Measurements from ENCODE around the gene COBL.
"Not testable (repeated sequence)": the region's sequence is repeated elsewhere in the genome, so short reads cannot be mapped to it uniquely, and the experiment has no call there.

The COBL gene

DNA sequence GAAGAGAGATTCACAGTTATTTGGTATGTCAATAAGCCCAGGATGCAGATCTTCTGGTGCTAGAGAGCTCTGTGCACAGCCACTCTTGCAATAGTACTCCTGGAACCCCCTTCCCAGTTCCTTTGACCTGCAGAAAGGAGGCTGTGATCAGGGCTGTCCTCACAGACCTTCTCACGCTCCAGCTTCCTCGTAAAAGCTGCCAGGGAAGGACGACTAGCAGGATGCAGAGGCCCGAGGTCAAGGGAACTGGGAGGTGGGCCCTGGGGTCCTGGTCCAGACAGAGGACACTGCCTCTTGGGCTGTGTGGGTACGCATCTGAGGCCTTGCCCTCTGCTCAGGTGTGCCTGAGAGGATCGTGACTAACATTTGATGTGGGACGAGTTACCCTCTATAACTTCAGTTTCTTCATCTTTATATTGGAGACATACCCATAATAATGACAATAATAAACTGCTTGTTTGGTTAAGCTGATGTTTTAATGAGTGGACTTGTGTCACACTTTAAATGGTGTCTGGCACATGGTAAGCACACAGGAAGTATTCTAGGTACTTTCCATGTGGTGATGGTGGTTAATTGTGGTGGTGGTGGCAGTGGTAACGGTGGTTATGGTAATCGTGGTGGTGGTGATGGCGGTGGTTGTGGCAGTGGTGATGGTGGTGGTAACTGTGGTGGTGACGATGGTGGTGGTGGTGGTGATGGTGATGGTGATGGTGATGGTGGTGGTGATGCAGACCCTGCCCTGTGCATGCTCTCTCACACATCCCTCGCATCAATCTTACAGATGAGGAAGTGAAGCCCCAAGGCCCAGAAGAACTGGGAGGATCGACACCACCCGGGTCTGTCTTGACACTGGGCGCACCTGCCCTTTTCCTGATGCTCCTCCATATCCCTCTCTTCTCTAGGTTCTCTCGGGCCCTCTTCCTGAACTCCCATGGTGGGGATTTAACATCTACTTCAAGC lies 298.8 kb downstream of the COBL start:
- DNase-seq (ENCODE audit: insufficient read length, low spot score) = no peak
- peak; percentile 89 for FAIRE-seq

DNA sequence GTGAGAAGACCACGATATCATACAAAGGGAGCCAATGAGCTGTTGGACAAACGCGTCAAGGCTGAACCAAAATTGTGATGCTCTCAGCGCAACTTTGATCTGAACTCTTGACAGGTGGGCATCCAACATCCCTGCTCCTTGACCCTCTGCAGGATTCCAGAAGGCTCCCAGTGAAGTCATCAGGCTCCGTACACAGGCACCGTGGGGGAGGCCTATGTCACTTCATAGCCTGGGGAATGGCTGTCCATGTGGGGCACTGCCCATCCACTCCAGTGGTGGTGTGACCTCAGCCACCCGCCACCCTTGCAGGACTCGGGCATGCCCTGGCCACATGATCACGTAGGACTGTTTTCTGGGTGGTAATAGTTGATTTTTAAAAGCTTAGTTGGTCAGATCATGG lies 300.1 kb downstream of the COBL start:
- no peak for DNase-seq (ENCODE audit: insufficient read length, low spot score)

DNA sequence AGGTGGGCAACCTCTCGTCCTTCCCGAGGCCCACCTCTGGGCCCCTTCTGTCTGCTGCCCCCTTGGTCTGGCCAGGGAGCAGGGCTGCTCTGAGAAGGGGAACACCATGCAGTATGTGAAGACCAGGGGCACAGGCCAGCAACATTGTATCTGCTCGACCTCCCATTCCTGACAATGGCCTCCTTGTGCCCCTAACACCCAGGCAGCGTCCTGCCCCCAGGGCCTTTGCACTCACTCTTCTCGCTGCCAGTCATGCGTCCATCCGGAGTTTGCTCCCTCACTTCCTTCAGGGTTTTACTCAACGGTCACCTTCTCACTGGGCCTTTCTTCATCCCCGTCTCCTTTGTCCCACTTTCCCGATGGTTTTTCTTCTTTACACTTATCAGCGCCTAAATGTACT lies 301.0 kb downstream of the COBL start:
- FAIRE-seq (no peak), DNase-seq (ENCODE audit: insufficient read length, low spot score) (no peak)

More for the DNA sequence above, 300.1 kb downstream of the COBL start:
- FAIRE-seq = no peak

DNA sequence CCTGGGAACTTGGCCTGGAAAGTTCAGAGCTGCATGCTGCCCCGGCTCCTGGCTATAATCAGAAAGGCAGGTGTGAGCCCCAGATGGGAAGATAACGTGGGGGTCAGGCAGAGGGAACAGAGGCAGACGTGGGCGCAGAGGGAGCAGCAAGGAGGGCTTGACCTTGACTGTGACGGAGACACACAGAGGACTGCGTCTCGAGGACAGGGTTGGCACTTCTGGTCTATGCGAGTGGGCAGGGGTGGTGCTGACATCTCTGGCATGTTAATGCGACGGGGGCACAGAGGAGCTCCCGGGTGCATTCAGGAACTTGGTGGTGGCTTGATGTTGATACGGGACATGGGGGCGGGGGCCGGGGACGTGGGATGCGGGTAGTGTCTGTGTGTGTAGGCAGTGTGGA lies 301.8 kb downstream of the COBL start:
- FAIRE-seq = no peak

DNA sequence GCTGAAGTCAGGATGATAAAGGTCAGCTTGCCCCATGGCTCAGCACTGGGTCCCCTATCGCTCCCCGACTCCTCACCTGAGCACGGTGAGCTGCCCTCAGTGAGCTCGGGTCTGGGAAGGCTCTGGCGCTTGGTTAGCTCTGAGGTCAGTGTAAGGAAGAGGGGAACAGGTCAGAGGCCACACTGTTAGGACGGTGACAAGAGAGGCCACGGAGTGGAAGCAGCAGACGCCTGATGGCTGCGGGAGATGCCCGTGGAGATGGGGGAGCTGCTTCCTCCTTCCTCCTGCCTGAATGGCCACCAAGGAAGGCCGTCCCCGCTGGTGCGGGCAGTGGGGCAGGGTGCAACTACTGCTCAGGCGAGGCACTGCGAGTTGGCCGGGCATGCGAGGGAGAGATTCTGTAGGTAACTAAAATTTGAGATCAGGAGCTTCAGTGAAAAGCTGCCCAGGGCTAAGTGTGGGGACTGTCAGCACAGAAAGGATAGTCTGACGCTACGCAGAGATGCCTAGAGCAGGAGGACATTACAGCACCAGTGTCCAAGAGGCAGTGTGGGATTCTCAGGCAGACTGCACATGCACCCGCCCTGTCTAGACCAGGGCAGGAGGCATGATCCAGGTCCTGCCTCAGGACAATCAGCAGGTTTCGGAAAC lies 302.6 kb downstream of the COBL start:
- FAIRE-seq (no peak), DNase-seq (ENCODE audit: insufficient read length, low spot score) (no peak)

More for the DNA sequence above, 301.8 kb downstream of the COBL start:
- no peak for DNase-seq (ENCODE audit: insufficient read length, low spot score)

DNA sequence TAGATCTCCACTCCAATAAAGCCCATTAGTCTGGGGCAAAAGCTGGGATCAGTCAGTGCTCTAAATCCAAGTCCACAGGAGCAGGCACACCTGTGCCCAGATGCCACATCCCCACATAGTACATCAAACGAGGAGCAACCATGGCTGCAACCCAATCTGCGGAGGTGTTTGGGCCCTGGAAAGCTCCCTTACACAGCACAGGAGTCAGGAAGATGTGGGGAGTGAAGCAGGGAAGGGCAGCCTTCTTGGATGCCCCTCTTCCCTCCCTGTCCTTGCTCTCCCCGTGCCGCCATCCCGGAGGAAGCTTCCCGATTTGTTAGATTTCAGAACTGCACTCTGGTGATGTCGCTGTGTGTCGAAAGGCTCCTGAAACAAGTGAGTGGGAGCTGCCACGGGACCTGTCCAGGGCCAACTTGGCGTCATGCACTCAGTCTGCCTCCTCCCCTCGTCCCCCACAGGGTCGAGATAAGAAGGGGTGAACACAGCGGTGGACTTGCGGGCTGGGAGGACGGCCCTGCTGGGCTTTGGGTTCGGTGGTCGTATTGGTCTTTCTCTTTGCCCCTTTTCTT lies 303.3 kb downstream of the COBL start:
- FAIRE-seq (no peak), DNase-seq (ENCODE audit: insufficient read length, low spot score) (no peak)

DNA sequence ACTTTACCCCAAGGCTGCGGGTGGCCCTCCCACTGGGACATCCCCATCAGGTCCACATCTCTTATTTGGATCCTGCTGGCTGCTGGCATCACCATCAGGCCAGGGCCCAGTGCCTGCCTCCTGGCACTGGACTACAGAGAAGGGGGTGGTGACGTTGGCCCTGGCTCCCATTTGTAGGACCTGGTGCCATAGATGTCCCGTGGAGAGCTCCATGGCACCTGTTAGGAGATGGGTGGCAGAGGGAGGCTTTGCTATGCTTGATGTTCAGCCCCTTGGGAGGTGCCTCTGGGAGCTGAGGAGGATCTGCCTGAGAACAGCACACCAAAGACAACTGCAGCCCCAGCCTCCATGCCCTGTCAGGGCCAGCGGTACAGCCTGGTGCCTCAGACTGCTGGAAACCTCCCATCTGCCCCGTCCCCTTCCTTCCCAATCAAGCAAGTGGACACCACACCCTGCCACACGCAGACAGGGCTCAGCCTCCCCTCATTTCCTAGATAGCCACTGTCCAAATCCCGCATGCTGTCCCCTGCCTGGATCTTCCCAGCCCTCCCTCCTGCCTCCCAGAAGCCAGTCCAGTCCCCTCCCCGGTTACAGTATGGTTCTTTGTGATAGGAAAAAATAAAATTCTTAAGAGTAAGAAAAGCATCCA lies 303.9 kb downstream of the COBL start:
- no peak for DNase-seq (ENCODE audit: insufficient read length, low spot score)
- no peak for FAIRE-seq

DNA sequence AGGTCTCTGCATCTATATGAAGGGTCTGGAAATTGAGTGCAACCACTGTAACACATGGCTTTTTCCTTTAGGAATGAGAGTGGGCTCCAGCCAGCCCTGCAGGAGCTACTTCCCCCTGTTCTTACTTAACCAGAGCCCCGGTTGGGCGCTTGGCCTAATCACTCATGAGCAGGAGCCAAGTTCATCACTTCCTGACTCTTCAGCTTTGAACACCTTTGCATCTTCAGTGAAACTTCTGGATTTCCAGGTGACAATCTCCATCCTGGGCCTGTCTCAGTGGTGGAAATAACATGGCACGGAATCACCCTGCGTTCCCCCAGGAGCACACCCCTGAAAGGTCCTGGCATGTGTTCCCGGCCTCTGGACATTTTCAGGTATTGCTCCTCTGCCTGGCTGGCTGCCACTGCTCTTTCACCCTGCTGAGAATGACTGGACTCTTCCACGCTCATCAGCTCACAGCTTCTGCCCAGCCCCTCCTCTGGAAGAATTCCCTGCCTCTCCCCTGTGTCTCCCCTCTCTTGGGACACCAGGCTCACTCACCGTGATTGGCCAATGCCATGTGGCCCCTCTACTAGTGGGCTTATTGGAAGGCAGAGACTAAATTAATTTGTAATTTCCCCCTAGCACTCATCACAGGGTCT lies 304.8 kb downstream of the COBL start:
- no peak for DNase-seq (ENCODE audit: insufficient read length, low spot score)
- no peak for FAIRE-seq

DNA sequence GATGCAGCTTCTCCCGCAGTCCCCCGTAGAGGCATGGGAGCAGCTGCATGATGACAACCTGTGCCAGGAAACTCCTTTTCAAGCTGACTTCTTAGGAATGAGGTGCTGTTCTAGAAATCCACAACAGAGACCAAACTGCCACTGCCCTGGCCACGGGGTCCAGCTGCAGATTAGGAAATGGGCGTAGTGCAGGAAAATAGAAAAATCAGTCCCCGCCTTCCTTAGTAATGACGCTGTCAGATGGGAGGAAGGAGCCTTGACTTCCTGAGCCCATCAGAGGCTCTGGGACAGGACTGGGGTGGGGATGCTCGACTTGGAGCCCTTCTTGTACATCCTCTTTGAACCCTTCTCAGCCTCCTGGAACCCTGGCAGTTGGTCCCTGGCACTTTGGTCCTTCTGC lies 306.1 kb downstream of the COBL start:
- FAIRE-seq = no peak

DNA sequence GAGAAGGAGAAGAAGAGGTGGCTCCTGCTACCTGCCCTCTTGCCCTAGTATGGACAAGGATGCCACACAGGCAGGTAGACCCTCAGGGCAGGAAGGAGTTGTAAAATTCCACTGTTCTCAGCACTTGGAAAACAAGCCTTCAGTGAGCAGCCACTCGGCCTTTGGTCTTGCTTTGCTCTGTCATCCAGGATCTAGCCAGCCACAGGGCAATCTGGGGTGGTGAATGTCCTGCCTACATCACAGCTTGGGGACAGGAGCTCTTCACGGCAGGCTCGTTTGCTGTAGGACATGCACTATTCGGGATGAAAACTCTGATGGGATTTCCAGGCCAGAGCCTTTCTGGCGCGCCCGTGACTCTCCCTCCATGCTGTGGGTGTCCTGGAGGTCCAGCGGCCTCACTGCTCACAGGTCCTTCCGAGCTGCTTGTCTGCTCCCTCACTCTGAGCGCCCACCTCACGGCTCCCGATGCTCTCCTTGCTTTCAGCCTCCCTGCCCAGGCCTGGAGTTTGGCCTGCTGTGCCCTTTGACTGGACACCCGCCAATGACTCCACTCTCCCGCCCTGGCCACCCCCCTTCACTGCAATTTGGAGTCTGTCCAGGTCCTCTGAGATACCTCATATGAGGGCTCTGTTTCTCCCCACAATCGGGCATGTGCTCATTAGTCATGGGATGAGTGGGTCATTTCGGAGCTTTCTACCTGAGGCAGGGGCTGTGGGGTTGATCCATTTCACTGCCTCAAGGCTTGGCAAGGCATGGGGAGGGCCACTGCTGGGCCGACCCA lies 306.7 kb downstream of the COBL start:
- FAIRE-seq = no peak
- DNase-seq (ENCODE audit: insufficient read length, low spot score) = no peak

More for the DNA sequence above, 306.1 kb downstream of the COBL start:
- no peak for DNase-seq (ENCODE audit: insufficient read length, low spot score)

DNA sequence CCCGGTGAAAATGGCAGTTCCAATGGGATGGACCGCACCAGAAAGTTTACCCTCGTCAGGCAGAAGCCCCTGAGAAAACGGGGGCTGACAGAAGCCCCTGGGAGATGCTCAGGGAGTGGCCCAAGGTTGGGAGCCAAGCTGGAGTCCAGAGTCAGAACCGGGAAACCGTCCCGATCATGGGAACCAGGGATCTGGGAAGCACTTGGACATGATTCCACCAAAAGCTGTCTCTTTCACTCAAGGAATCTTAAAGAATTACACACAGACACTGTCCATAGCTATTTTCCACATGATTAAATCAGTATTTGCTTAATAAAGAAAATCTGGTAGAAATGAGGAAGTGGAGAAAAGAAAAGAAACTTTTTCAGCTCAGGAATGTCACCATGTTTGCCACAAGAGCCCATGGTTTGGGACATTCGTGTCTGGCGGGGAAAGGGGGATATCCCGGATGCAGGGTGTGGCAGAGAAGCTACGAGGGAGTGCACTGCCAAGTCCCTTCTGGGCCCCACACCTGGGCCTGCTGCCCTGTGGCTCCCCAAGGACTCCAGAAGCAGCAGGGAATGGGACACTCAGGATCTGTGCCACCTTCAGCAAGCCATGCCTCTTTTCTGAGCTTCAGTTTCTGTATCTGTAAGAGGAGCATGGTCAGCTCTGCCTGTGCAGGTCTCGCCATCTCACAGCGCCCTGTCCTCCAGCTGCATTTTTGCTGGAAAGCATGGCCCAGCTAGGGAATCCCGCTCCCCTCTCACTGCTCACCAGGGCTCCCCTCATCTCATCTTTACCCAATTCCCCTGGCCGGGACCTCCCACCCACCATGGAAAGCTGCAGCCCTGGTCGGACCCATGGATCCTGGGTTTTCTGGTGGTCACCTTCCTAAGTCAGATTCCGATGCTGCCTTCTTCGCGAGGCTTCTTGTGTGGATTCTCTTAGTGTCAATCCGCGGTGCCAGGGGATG lies 308.8 kb downstream of the COBL start:
- DNase-seq (ENCODE audit: insufficient read length, low spot score) (no peak), FAIRE-seq (no peak)

DNA sequence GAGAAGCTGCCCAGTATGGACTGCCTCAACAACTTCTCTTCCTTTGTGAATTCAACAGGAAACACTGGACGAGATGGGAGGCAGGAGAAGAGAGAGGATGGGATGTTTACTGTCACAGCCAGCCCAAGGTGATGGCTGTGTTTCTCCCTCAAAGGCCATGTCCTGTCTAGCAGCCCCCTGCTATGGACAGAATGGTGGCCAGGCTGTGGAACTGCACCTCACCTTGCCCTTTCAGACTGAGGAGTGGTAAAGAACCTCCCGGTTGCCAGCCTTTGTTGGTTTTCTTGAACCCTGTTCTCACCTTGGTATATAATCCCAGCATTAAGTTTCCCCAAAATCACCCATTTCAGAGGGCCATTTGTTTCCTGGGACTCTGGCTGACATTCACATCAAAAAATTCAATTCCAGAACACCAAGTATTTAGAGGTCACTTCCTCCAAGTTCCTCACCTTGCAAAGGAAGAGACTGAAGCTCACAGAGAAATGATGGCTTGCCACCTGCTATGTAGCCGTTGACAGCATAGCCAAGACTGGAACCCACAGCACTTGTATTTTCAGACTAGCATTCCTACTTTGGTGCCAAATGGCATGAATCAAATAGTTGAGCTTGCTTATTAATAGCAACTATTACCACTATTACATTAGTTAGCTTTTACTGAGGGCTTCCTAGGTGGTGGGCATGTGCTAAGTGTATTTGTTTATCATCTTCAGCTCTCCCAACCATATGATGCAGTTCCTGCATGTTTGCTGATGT lies 309.9 kb downstream of the COBL start:
- no peak for DNase-seq (ENCODE audit: insufficient read length, low spot score)
- FAIRE-seq = no peak

DNA sequence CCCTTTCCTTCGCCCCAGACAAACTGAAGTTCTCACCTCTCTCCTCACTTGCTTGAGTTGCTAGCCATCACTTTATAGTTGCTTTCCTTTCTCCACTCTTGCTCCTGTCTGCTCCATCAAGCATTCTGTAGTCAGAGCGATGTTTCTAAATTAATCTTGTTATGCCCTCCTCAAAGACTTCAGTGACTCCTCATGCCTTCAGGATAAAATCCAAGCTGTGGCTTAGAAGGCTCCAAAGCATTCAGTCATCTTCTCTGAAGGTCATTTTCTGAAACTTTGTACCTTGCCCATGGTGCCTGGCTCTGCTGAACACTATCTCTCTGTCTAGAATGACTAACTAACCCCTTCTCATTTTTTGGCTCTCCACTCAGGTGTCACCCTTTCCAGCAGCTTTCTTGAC lies 311.5 kb downstream of the COBL start:
- FAIRE-seq (no peak), DNase-seq (ENCODE audit: insufficient read length, low spot score) (no peak)

DNA sequence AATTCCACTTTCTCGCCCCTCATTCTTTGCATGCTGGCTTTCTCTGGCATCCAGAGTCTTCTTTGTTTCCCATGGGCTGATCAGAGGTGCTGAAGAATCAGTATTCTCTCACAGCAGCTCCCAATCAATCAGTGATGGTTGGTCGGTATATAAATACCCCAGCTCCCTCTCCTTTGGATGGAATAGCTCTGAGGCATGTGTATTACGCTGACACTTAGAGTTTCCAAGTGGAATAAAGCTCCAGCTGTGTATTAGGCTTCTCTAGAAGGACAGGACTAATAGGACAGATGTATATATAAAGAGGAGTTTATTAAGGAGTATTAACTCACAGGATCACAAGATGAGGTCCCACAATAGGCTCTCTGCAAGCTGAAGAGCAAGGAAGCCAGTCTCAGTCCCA lies 315.7 kb downstream of the COBL start:
- DNase-seq (ENCODE audit: insufficient read length, low spot score) (no peak), FAIRE-seq (no peak)

DNA sequence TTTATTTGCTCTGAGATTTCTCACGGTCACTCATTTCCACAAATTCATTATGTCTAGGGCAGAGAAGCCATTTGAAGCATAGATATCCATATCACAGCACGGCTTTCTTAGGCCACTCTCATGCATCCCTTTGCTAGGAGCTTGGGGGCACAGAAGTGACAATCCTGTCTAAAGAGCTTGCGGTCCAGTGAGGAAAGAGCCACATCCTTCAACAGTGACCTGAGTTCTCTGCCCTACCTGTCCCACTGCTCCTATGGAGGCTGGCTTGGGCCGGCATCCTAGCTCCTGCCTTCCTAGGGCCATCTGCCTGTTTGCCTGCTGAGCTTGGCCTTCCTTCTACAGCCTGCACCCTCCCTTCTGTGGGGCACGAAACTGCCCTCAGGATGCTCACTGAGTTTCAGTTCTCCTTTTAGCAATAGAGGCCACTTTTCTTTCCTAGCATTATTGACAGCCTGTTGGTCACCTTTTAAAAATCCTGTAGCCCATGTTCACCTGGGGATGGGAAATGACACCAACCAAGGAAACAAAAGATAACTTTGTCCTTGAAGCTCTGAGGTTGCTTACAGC lies 321.8 kb downstream of the COBL start:
- DNase-seq (ENCODE audit: insufficient read length, low spot score) (no peak), FAIRE-seq (no peak)

DNA sequence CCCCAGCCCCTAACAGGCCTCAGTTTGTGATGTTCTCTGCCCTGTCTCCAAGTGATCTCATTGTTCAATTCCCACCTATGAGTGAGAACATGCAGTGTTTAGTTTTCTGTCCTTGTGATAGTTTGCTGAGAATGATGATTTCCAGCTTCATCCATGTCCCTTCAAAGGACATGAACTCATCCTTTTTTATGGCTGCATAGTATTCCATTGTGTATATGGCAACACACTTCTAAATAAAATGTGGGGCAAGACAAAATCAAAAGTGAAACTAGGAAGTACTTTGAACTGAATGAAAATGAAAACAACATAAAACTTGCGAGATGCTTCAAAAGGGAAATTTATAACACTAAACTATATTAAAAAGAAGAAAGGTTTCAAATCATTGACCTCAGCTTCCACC lies 326.4 kb downstream of the COBL start:
- not testable (repeated sequence) for FAIRE-seq; DNase-seq (ENCODE audit: insufficient read length, low spot score)

DNA sequence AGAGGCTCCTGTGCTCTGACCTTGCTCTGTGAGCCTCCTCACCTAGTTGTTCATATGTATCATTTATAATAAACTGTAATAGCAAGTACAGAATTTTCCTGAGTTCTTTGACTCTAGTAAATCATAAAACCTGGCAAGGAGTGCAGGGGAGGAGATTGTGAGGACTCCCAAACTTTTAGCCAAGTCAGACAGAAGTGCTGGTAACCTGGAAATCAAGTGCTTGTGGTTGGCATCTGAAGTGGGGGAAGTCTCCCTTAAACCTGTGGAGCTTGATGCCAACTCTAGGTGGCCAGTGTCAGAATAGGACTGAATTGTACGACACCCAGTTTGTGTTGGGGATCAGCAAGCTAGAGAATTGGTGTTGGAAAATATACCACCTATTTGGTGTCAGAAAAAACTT lies 327.6 kb downstream of the COBL start:
- no peak for FAIRE-seq
- DNase-seq (ENCODE audit: insufficient read length, low spot score) = no peak

DNA sequence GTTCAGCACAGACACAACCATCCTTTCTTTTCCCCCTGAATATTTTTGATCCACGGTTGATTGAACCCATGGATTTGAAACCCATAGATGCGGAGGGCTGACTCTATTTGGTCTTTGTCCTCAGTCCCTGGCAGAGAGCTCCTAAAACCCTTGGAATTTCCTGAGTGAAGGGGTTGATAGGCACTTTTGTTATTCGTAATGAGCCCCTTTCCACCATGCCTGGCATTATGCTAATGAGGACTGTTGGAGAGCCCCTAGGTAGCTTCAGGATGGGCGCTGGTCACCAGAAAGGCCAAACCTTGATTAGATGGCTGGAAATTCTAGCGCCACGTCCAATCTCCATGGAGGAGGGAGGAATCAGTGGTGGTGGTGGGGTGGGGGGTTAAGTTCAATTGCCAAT lies 328.1 kb downstream of the COBL start:
- no peak for FAIRE-seq
- no peak for DNase-seq (ENCODE audit: insufficient read length, low spot score)

Measured in HTR-8/SVneo (cell line).